ENCODE results near the gene NEUROD2. TPM values are rescaled to one million over a fixed set of nuclear protein-coding genes. Genes with fewer than 3 reads are reported as not detected.
A peak's percentile ranks its signal among the peaks of the same experiment; 100 is the strongest.

NEUROD2 gene
- total RNA-seq, 1 donor from 2014 or later, result not detected

GRCh38 chr17:39631403-39631802 is 23.7 kb upstream of the NEUROD2 start:
- Mint-ChIP-seq H3K4me1 (ENCODE audit: low read depth) (peaks cover 8% of the 10 kb centered on the region), H3K27me3 (ENCODE audit: low read depth) (peaks cover 26% of the 10 kb centered on the region)
- no peak for DNase-seq (ENCODE audit: low spot score)

GRCh38 chr17:39629898-39630297 is 22.2 kb upstream of the NEUROD2 start:
- Mint-ChIP-seq H3K4me1 (ENCODE audit: low read depth) (peaks cover 11% of the 10 kb centered on the region), H3K4me3 (ENCODE audit: low read depth) (no peak overlapping the region), H3K9me3 (no peaks in the 10 kb centered on the region), H3K36me3 (ENCODE audit: low read depth) (no peaks in the 10 kb centered on the region), H3K27ac (no peak overlapping the region), H3K27me3 (ENCODE audit: low read depth) (peaks cover 41% of the 10 kb centered on the region)
- DNase-seq (ENCODE audit: low spot score), result no peak
- intact Hi-C loops (cut with micrococcal nuclease), result loop anchor here (10.0 kb wide), 1 partner anchor 325 kb away; no protein-coding TSS in a partner anchor

More at GRCh38 chr17:39631403-39631802, 23.7 kb upstream of the NEUROD2 start:
- H3K9me3 Mint-ChIP-seq, result no peaks in the 10 kb centered on the region
- no peaks in the 10 kb centered on the region for H3K36me3 Mint-ChIP-seq (ENCODE audit: low read depth)
- intact Hi-C loops (cut with micrococcal nuclease), result no loop called here
- H3K4me3 Mint-ChIP-seq (ENCODE audit: low read depth), result no peak overlapping the region
- no peak overlapping the region for H3K27ac Mint-ChIP-seq

GRCh38 chr17:39629494-39629880 is 21.8 kb upstream of the NEUROD2 start:
- no peak for DNase-seq (ENCODE audit: low spot score)
- Mint-ChIP-seq H3K4me3 (ENCODE audit: low read depth) (no peak overlapping the region), H3K4me1 (ENCODE audit: low read depth) (peaks cover 11% of the 10 kb centered on the region), H3K27me3 (ENCODE audit: low read depth) (peaks cover 45% of the 10 kb centered on the region), H3K9me3 (no peaks in the 10 kb centered on the region), H3K27ac (no peak overlapping the region), H3K36me3 (ENCODE audit: low read depth) (no peaks in the 10 kb centered on the region)
- intact Hi-C loops (cut with micrococcal nuclease), result loop anchor here (10.0 kb wide), 1 partner anchor 325 kb away; no protein-coding TSS in a partner anchor

GRCh38 chr17:39628655-39629493 is 21.2 kb upstream of the NEUROD2 start:
- intact Hi-C loops (cut with micrococcal nuclease), result loop anchor here (10.0 kb wide), 1 partner anchor 326 kb away; no protein-coding TSS in a partner anchor

GRCh38 chr17:39627712-39628516 is 20.2 kb upstream of the NEUROD2 start:
- H3K27me3 Mint-ChIP-seq (ENCODE audit: low read depth), result peaks cover 47% of the 10 kb centered on the region
- H3K4me3 Mint-ChIP-seq (ENCODE audit: low read depth), result no peak overlapping the region
- intact Hi-C loops (cut with micrococcal nuclease), result loop anchor here (10.0 kb wide), 1 partner anchor 327 kb away; no protein-coding TSS in a partner anchor
- peaks cover 15% of the 10 kb centered on the region for H3K4me1 Mint-ChIP-seq (ENCODE audit: low read depth)
- H3K27ac Mint-ChIP-seq, result no peak overlapping the region
- DNase-seq (ENCODE audit: low spot score), result no peak
- H3K36me3 Mint-ChIP-seq (ENCODE audit: low read depth), result no peaks in the 10 kb centered on the region
- no peaks in the 10 kb centered on the region for H3K9me3 Mint-ChIP-seq

More at GRCh38 chr17:39628655-39629493, 21.2 kb upstream of the NEUROD2 start:
- Mint-ChIP-seq H3K36me3 (ENCODE audit: low read depth) (no peaks in the 10 kb centered on the region), H3K4me3 (ENCODE audit: low read depth) (no peak overlapping the region), H3K27ac (no peak overlapping the region), H3K27me3 (ENCODE audit: low read depth) (peaks cover 47% of the 10 kb centered on the region), H3K4me1 (ENCODE audit: low read depth) (peaks cover 10% of the 10 kb centered on the region), H3K9me3 (no peaks in the 10 kb centered on the region)
- DNase-seq (ENCODE audit: low spot score), result no peak

GRCh38 chr17:39627047-39627711 is 19.5 kb upstream of the NEUROD2 start:
- Mint-ChIP-seq H3K27me3 (ENCODE audit: low read depth) (peaks cover 47% of the 10 kb centered on the region), H3K4me1 (ENCODE audit: low read depth) (peaks cover 21% of the 10 kb centered on the region), H3K9me3 (no peaks in the 10 kb centered on the region), H3K4me3 (ENCODE audit: low read depth) (no peak overlapping the region), H3K36me3 (ENCODE audit: low read depth) (no peaks in the 10 kb centered on the region), H3K27ac (no peak overlapping the region)
- intact Hi-C loops (cut with micrococcal nuclease), result loop anchor here (10.0 kb wide), 1 partner anchor 328 kb away; no protein-coding TSS in a partner anchor
- no peak for DNase-seq (ENCODE audit: low spot score)

- H3K9me3 Mint-ChIP-seq, result no peaks in the 10 kb centered on the region
- peaks cover 42% of the 10 kb centered on the region for H3K27me3 Mint-ChIP-seq (ENCODE audit: low read depth)
- H3K4me1 Mint-ChIP-seq (ENCODE audit: low read depth), result peaks cover 20% of the 10 kb centered on the region
- no peak within 1 kb of the TSS for H3K27ac Mint-ChIP-seq
- H3K4me3 Mint-ChIP-seq (ENCODE audit: low read depth), result no peak within 1 kb of the TSS
- H3K36me3 Mint-ChIP-seq (ENCODE audit: low read depth), result no peaks in the 10 kb centered on the region
- no peak for DNase-seq (ENCODE audit: low spot score)
- intact Hi-C loops (cut with micrococcal nuclease), result loop anchor here (10.0 kb wide), 1 partner anchor 328 kb away; no protein-coding TSS in a partner anchor
These were observed 18.7 kb upstream of the NEUROD2 start, which contains the start of gene PPP1R1B for GRCh38 chr17:39626171-39627046. TSS of gene PPP1R1B (plus strand) at chr17:39626952. CDS start at chr17:39627393, 441 bp downstream.

GRCh38 chr17:39625198-39625785 is 17.6 kb upstream of the NEUROD2 start:
- intact Hi-C loops (cut with micrococcal nuclease), result loop anchor here (10.0 kb wide), 1 partner anchor 330 kb away; no protein-coding TSS in a partner anchor
- Mint-ChIP-seq H3K27me3 (ENCODE audit: low read depth) (peaks cover 38% of the 10 kb centered on the region), H3K4me1 (ENCODE audit: low read depth) (peaks cover 18% of the 10 kb centered on the region), H3K4me3 (ENCODE audit: low read depth) (no peak overlapping the region), H3K9me3 (no peaks in the 10 kb centered on the region), H3K27ac (no peak overlapping the region), H3K36me3 (ENCODE audit: low read depth) (no peaks in the 10 kb centered on the region)
- no peak for DNase-seq (ENCODE audit: low spot score)

- Mint-ChIP-seq H3K4me3 (ENCODE audit: low read depth) (no peak overlapping the region), H3K9me3 (no peaks in the 10 kb centered on the region)
These were observed 16.6 kb upstream of the NEUROD2 start for GRCh38 chr17:39624313-39624712.

GRCh38 chr17:39623356-39623950 is 15.7 kb upstream of the NEUROD2 start:
- H3K4me1 Mint-ChIP-seq (ENCODE audit: low read depth), result peaks cover 18% of the 10 kb centered on the region
- H3K27ac Mint-ChIP-seq, result no peak overlapping the region
- H3K4me3 Mint-ChIP-seq (ENCODE audit: low read depth), result no peak overlapping the region
- no peaks in the 10 kb centered on the region for H3K9me3 Mint-ChIP-seq
- intact Hi-C loops (cut with micrococcal nuclease), result loop anchor here (1.0 to 10.0 kb wide), 5 partner anchors 11 to 331 kb away; partner anchors contain the start of genes PNMT and ZPBP2
- peaks cover 45% of the 10 kb centered on the region for H3K27me3 Mint-ChIP-seq (ENCODE audit: low read depth)
- no peaks in the 10 kb centered on the region for H3K36me3 Mint-ChIP-seq (ENCODE audit: low read depth)
- peak; percentile 79 for DNase-seq (ENCODE audit: low spot score)

More at GRCh38 chr17:39624313-39624712, 16.6 kb upstream of the NEUROD2 start:
- Mint-ChIP-seq H3K27me3 (ENCODE audit: low read depth) (peaks cover 45% of the 10 kb centered on the region), H3K4me1 (ENCODE audit: low read depth) (peaks cover 18% of the 10 kb centered on the region), H3K27ac (no peak overlapping the region), H3K36me3 (ENCODE audit: low read depth) (no peaks in the 10 kb centered on the region)
- DNase-seq (ENCODE audit: low spot score), result no peak
- intact Hi-C loops (cut with micrococcal nuclease), result loop anchor here (5.0 to 10.0 kb wide), 2 partner anchors 243 to 330 kb away; partner anchors contain the start of gene ZPBP2
